CMK (cell line): Measurements from ENCODE around the gene RAI1.

Experiments used
- DNase-seq: peaks from one replicate; pipeline ENCODE4 v3.0.0-alpha.2; 2010; ENCODE audit warnings: low read depth

RAI1 gene

GRCh38 chr17:17766077-17766743, 85.0 kb downstream of the RAI1 start:
- no peak for DNase-seq

GRCh38 chr17:17766744-17767120, 85.5 kb downstream of the RAI1 start:
- DNase-seq, result no peak

GRCh38 chr17:17767154-17767869, 86.1 kb downstream of the RAI1 start:
- DNase-seq, result no peak

- no peak for DNase-seq
Observed at GRCh38 chr17:17767887-17768418, 86.7 kb downstream of the RAI1 start.

- no peak for DNase-seq
Observed at GRCh38 chr17:17768424-17769088, 87.3 kb downstream of the RAI1 start.

GRCh38 chr17:17769869-17770631, 88.8 kb downstream of the RAI1 start:
- no peak for DNase-seq

GRCh38 chr17:17770632-17771044, 89.4 kb downstream of the RAI1 start:
- no peak for DNase-seq

- DNase-seq, result no peak
Observed at GRCh38 chr17:17771498-17772201, 90.4 kb downstream of the RAI1 start.

- DNase-seq, result no peak
Observed at GRCh38 chr17:17772231-17772630, 91.0 kb downstream of the RAI1 start.

GRCh38 chr17:17774009-17774881, 93.0 kb downstream of the RAI1 start:
- no peak for DNase-seq

GRCh38 chr17:17776889-17777288, 95.6 kb downstream of the RAI1 start:
- DNase-seq, result no peak

- no peak for DNase-seq
Observed at GRCh38 chr17:17778308-17779014, 97.2 kb downstream of the RAI1 start.

GRCh38 chr17:17779015-17779611, 97.9 kb downstream of the RAI1 start:
- DNase-seq, result no peak

- no peak for DNase-seq
Observed at GRCh38 chr17:17780922-17781590, 99.8 kb downstream of the RAI1 start.

- DNase-seq, result no peak
Observed at GRCh38 chr17:17781591-17782496, 100.6 kb downstream of the RAI1 start.

GRCh38 chr17:17782523-17783115, 101.4 kb downstream of the RAI1 start:
- no peak for DNase-seq

GRCh38 chr17:17783116-17783824, 102.0 kb downstream of the RAI1 start:
- DNase-seq, result no peak
